HEK293 (cell line): ENCODE data around the gene TOMM34.

Source experiments
- CTCF ChIP-seq: fragments of 450-650 bp; formaldehyde crosslinking; IDR thresholded peaks from 2 replicates; pipeline ENCODE4 v1.5.1; 2016; ENCODE audit warnings: missing biosample characterization, missing genetic modification characterization
- EGR2 ChIP-seq: fragments of 450-650 bp; formaldehyde crosslinking; IDR thresholded peaks from 2 replicates; pipeline ENCODE4 v1.5.1; 2016; ENCODE audit warnings: low read depth, missing biosample characterization, missing genetic modification characterization
- GLIS1 ChIP-seq: fragments of 450-650 bp; formaldehyde crosslinking; IDR thresholded peaks from 2 replicates; pipeline ENCODE4 v1.5.1; 2016; ENCODE audit warnings: missing biosample characterization, missing genetic modification characterization
- HOXA7 ChIP-seq: sonication (generic); formaldehyde crosslinking; IDR thresholded peaks from 2 replicates; pipeline ENCODE4 v1.8.1; 2022; ENCODE audit warnings: missing genetic modification reagents, borderline replicate concordance
- KLF7 ChIP-seq: fragments of 450-650 bp; formaldehyde crosslinking; IDR thresholded peaks from 2 replicates; pipeline ENCODE4 v1.5.1; 2016; ENCODE audit warnings: missing biosample characterization, missing genetic modification characterization, borderline replicate concordance
- REPIN1 ChIP-seq: fragments of 450-650 bp; formaldehyde crosslinking; IDR thresholded peaks from 2 replicates; pipeline ENCODE4 v1.5.1; 2017; ENCODE audit warnings: missing biosample characterization, missing genetic modification characterization, low read depth
- REST ChIP-seq: fragments of 450-650 bp; formaldehyde crosslinking; IDR thresholded peaks from 2 replicates; pipeline ENCODE4 v1.5.1; 2016; ENCODE audit warnings: missing biosample characterization, missing genetic modification characterization
- YY1 ChIP-seq: fragments of 450-650 bp; formaldehyde crosslinking; IDR thresholded peaks from 2 replicates; pipeline ENCODE4 v1.5.1; 2018; ENCODE audit warnings: missing biosample characterization, missing genetic modification characterization
- ZFP37 ChIP-seq: fragments of 450-650 bp; formaldehyde crosslinking; IDR thresholded peaks from 2 replicates; pipeline ENCODE4 v1.5.1; 2016; ENCODE audit warnings: missing biosample characterization, missing genetic modification characterization
- ZNF16 ChIP-seq: fragments of 450-650 bp; formaldehyde crosslinking; IDR thresholded peaks from 2 replicates; pipeline ENCODE4 v1.5.1; 2016; ENCODE audit warnings: low read depth, missing biosample characterization, missing genetic modification characterization
- ZNF24 ChIP-seq: fragments of 450-650 bp; formaldehyde crosslinking; IDR thresholded peaks from 2 replicates; pipeline ENCODE4 v1.5.1; 2016; ENCODE audit warnings: missing biosample characterization, missing genetic modification characterization
- ZNF324 ChIP-seq: fragments of 450-650 bp; formaldehyde crosslinking; IDR thresholded peaks from 2 replicates; pipeline ENCODE4 v1.5.1; 2016; ENCODE audit warnings: missing biosample characterization, missing genetic modification characterization
- ZNF341 ChIP-seq: fragments of 450-650 bp; formaldehyde crosslinking; IDR thresholded peaks from 2 replicates; pipeline ENCODE4; 2016; ENCODE audit warnings: low read depth, missing biosample characterization, missing genetic modification characterization
- ZNF530 ChIP-seq: fragments of 450-650 bp; formaldehyde crosslinking; IDR thresholded peaks from 2 replicates; pipeline ENCODE4 v1.5.1; 2016; ENCODE audit warnings: low read depth, missing biosample characterization, missing genetic modification characterization

- no peak for TF ChIP-seq ZNF324 (tag by site-specific recombination)
- no peak for TF ChIP-seq ZFP37 (tag by site-specific recombination)
- no peak for TF ChIP-seq REPIN1
- no peak for TF ChIP-seq HOXA7
- TF ChIP-seq ZNF24: no peak
- TF ChIP-seq ZNF530 (tag by site-specific recombination): no peak
- TF ChIP-seq CTCF (tag by site-specific recombination): no peak
- no peak for TF ChIP-seq ZNF341 (tag by site-specific recombination)
- TF ChIP-seq YY1 (tag by site-specific recombination): no peak
- TF ChIP-seq REST: no peak
- TF ChIP-seq GLIS1 (tag by site-specific recombination): no peak
- TF ChIP-seq EGR2 (tag by site-specific recombination): no peak
- TF ChIP-seq KLF7 (tag by site-specific recombination): no peak
- TF ChIP-seq ZNF16 (tag by site-specific recombination): no peak
Observed at GRCh38 chr20:44918761-44919160, 41.4 kb downstream of the TOMM34 start.
